ENCODE measurements around the gene FNIP2.

- no peak for TF ChIP-seq CTCF (IDR thresholded peaks at IDR 0.05; ENCODE audit: borderline replicate concordance, extremely low read depth, low read length, poor library complexity, severe bottlenecking)
- no peak for TF ChIP-seq EZH2 (IDR thresholded peaks at IDR 0.05; ENCODE audit: borderline replicate concordance, low read depth, low read length, severe bottlenecking)
These were observed 10.7 kb upstream of the FNIP2 start for GRCh38 chr4:158758142-158758541.
